H1 (cell line): ENCODE results near the gene TMEM220. TPM values are rescaled to one million over a fixed set of nuclear protein-coding genes. Genes with fewer than 3 reads are reported as not detected.
A peak's percentile ranks its signal among the peaks of the same experiment; 100 is the strongest.

ENCODE experiments used
- CTCF ChIA-PET: fragments of 300-600 bp; sonication (Branson Sonifier 250); formaldehyde crosslinking; loops from one replicate; lab custom pipeline; 2021; ENCODE audit not compliant: partially characterized antibody; lab: Charles Lee
- POLR2A ChIA-PET: fragments of 300-600 bp; sonication (Branson Sonifier 250); formaldehyde crosslinking; loops from one replicate; lab custom pipeline; 2021; ENCODE audit warnings: inconsistent platforms; ENCODE audit not compliant: partially characterized antibody; lab: Charles Lee
- DNase-seq, 2 experiments: peaks; one replicate each; pipeline versions ENCODE4 v3.0.0 to v3.0.0-alpha.2; 2010 to 2022; ENCODE audit warnings: low spot score in 2 of 2, low read depth in 1 of 2, mixed read lengths in 1 of 2
- FAIRE-seq: peaks from 2 replicates; lab custom pipeline; 2011; peaks lifted over from hg19 to GRCh38; lab: Jason Lieb, UNC
- H2AFZ ChIP-seq: 2 replicates; pipeline ENCODE4 v1.8.1; 2012; ENCODE audit warnings: low read length, inconsistent platforms
- H2AK5ac ChIP-seq: 2 replicates; pipeline ENCODE4 v1.6.1; 2013; ENCODE audit warnings: low read depth, low read length
- H2BK120ac ChIP-seq: replicated peaks from 2 replicates; pipeline ENCODE3; 2013; ENCODE audit warnings: low read depth, low read length, inconsistent platforms
- H2BK12ac ChIP-seq: 2 replicates; pipeline ENCODE4 v1.6.1; 2013; ENCODE audit warnings: low read depth, low read length
- H2BK15ac ChIP-seq: 2 replicates; pipeline ENCODE4 v1.6.1; 2013; ENCODE audit warnings: low read length
- H2BK20ac ChIP-seq: 2 replicates; pipeline ENCODE4 v1.6.1; 2013; ENCODE audit warnings: low read length
- H2BK5ac ChIP-seq: 2 replicates; pipeline ENCODE4 v1.6.1; 2013; ENCODE audit warnings: low read depth, low read length
- H3K14ac ChIP-seq: 2 replicates; pipeline ENCODE4 v1.6.1; 2013; ENCODE audit warnings: inconsistent platforms; ENCODE audit not compliant: insufficient read length
- H3K18ac ChIP-seq: 2 replicates; pipeline ENCODE4 v1.6.1; 2013; ENCODE audit warnings: low read length; ENCODE audit errors: extremely low read depth
- H3K23ac ChIP-seq: 2 replicates; pipeline ENCODE4 v1.6.1; 2013; ENCODE audit warnings: inconsistent platforms; ENCODE audit not compliant: insufficient read length
- H3K23me2 ChIP-seq: 2 replicates; pipeline ENCODE4 v1.6.1; 2013; ENCODE audit warnings: low read depth, low read length
- H3K27ac ChIP-seq: 2 replicates; pipeline ENCODE4 v1.6.1; 2011; ENCODE audit warnings: low read depth, low read length, inconsistent platforms
- H3K27me3 ChIP-seq, 4 experiments: replicated peaks in 1 of 4; 1 replicate in 1 of 4; 2 replicates in 3 of 4; pipeline versions ENCODE4 v1.6.1 to v1.8.1; 2011 to 2013; ENCODE audit warnings: low read length in 3 of 4, mild to moderate bottlenecking in 3 of 4, inconsistent platforms in 2 of 4, mixed read lengths in 2 of 4, moderate library complexity in 1 of 4; ENCODE audit not compliant: control insufficient read depth in 3 of 4, insufficient read depth in 3 of 4; ENCODE audit errors: extremely low read depth in 1 of 4
- H3K36me3 ChIP-seq, 4 experiments: 2 replicates each; pipeline versions ENCODE4 v1.6.1 to v1.8.1; 2011 to 2013; ENCODE audit warnings: mild to moderate bottlenecking in 4 of 4, low read length in 3 of 4, moderate library complexity in 2 of 4, control low read depth in 1 of 4, inconsistent platforms in 1 of 4; ENCODE audit not compliant: insufficient read depth in 4 of 4, control insufficient read depth in 2 of 4
- H3K4ac ChIP-seq: replicated peaks from 2 replicates; pipeline ENCODE3; 2013; ENCODE audit warnings: low read length, low read depth, mixed read lengths, inconsistent platforms; ENCODE audit not compliant: insufficient read length
- H3K4me1 ChIP-seq, 4 experiments: replicated peaks in 1 of 4; 1 replicate in 1 of 4; 2 replicates in 3 of 4; pipeline versions ENCODE4 v1.6.1 to v1.8.1; 2011 to 2013; ENCODE audit warnings: low read length in 3 of 4, inconsistent platforms in 2 of 4, mixed read lengths in 1 of 4; ENCODE audit not compliant: insufficient read depth in 4 of 4, control insufficient read depth in 3 of 4
- H3K4me2 ChIP-seq, 2 experiments: 2 replicates each; pipeline versions ENCODE4 v1.6.1 to v1.8.1; 2011 to 2013; ENCODE audit warnings: low read depth in 2 of 2, low read length in 2 of 2, control low read depth in 1 of 2, inconsistent platforms in 1 of 2, mild to moderate bottlenecking in 1 of 2; ENCODE audit not compliant: insufficient read depth in 1 of 2
- H3K4me3 ChIP-seq, 4 experiments: fragments of 200-600, 300-600 bp in 1 of 4; sonication (generic), shearing (Covaris generic), sonication (Bioruptor Twin) in 1 of 4; 2 replicates each; pipeline versions ENCODE4 v1.5.1 to v1.8.1; 2011 to 2016; ENCODE audit warnings: low read length in 4 of 4, low read depth in 3 of 4, control low read depth in 2 of 4, inconsistent platforms in 2 of 4, mild to moderate bottlenecking in 2 of 4, mixed read lengths in 1 of 4, moderate library complexity in 1 of 4; ENCODE audit not compliant: insufficient read depth in 2 of 4; ENCODE audit errors: extremely low read depth in 1 of 4
- H3K56ac ChIP-seq: replicated peaks from 2 replicates; pipeline ENCODE3; 2013; ENCODE audit warnings: low read depth, mild to moderate bottlenecking, mixed read lengths, low read length, inconsistent platforms; ENCODE audit not compliant: insufficient read length
- H3K79me1 ChIP-seq: 2 replicates; pipeline ENCODE4 v1.6.1; 2013; ENCODE audit warnings: low read depth, low read length, control low read depth
- H3K79me2 ChIP-seq, 2 experiments: 2 replicates each; pipeline versions ENCODE4 v1.6.1 to v1.8.1; 2012 to 2013; ENCODE audit warnings: low read length in 2 of 2, mild to moderate bottlenecking in 2 of 2, inconsistent platforms in 1 of 2; ENCODE audit not compliant: insufficient read depth in 2 of 2, control insufficient read depth in 1 of 2
- H3K9ac ChIP-seq, 4 experiments: replicated peaks in 1 of 4; 1 replicate in 1 of 4; 2 replicates in 3 of 4; pipeline versions ENCODE4 v1.6.1 to v1.8.1; 2011 to 2013; ENCODE audit warnings: low read depth in 3 of 4, low read length in 3 of 4, control low read depth in 2 of 4, mild to moderate bottlenecking in 2 of 4, moderate library complexity in 2 of 4, inconsistent platforms in 1 of 4; ENCODE audit errors: extremely low read depth in 1 of 4
- H3K9me3 ChIP-seq, 2 experiments: 2 replicates each; pipeline versions ENCODE4 v1.6.1 to v1.8.1; 2012 to 2013; ENCODE audit warnings: mild to moderate bottlenecking in 2 of 2, moderate library complexity in 2 of 2, control low read depth in 1 of 2, inconsistent platforms in 1 of 2, low read depth in 1 of 2, low read length in 1 of 2, mixed read lengths in 1 of 2; ENCODE audit not compliant: insufficient read depth in 2 of 2
- H4K20me1 ChIP-seq, 2 experiments: replicated peaks in 1 of 2; 2 replicates each; pipeline versions ENCODE3 to v1.8.1; 2011 to 2013; ENCODE audit warnings: inconsistent platforms in 2 of 2, low read length in 2 of 2, mild to moderate bottlenecking in 1 of 2; ENCODE audit not compliant: insufficient read depth in 2 of 2, control insufficient read depth in 1 of 2
- H4K5ac ChIP-seq: 2 replicates; pipeline ENCODE4 v1.6.1; 2013; ENCODE audit warnings: low read length, low read depth, mixed read lengths, inconsistent platforms; ENCODE audit not compliant: insufficient read length
- H4K8ac ChIP-seq: 2 replicates; pipeline ENCODE4 v1.8.0; 2013; ENCODE audit warnings: mild to moderate bottlenecking, moderate library complexity, low read length, inconsistent platforms; ENCODE audit not compliant: insufficient read depth; ENCODE audit errors: extremely low read depth
- H4K91ac ChIP-seq: replicated peaks from 2 replicates; pipeline ENCODE3; 2013; ENCODE audit warnings: low read length, mixed read lengths, inconsistent platforms; ENCODE audit not compliant: insufficient read length
- ASH2L ChIP-seq: fragments of 200-600, 300-600 bp; sonication (generic); IDR thresholded peaks from one replicate; pipeline ENCODE4 v1.7.1; 2017; ENCODE audit warnings: low read length
- ATF2 ChIP-seq: IDR thresholded peaks from 2 replicates; pipeline ENCODE4 v1.6.1; 2012; ENCODE audit warnings: low read length, inconsistent platforms
- CBX8 ChIP-seq: fragments of 300-800, 300-1000 bp; sonication (generic); IDR thresholded peaks from 2 replicates; pipeline ENCODE4 v1.7.1; 2016; ENCODE audit warnings: low read depth, low read length, borderline replicate concordance
- CTCF ChIP-seq, 3 experiments: IDR thresholded peaks; 1 replicate in 2 of 3; 2 replicates in 1 of 3; pipeline versions ENCODE4 v1.5.1 to v1.6.1; 2011; ENCODE audit warnings: low read length in 3 of 3, mild to moderate bottlenecking in 3 of 3, inconsistent platforms in 2 of 3, low read depth in 1 of 3, moderate library complexity in 1 of 3; ENCODE audit not compliant: insufficient read depth in 1 of 3; ENCODE audit errors: control extremely low read depth in 1 of 3
- FOSL1 ChIP-seq: IDR thresholded peaks from 2 replicates; pipeline ENCODE4 v1.6.1; 2011; ENCODE audit warnings: mild to moderate bottlenecking, low read depth, low read length, moderate library complexity; ENCODE audit not compliant: insufficient read depth
- JUN ChIP-seq: IDR thresholded peaks from 2 replicates; pipeline ENCODE4 v1.6.1; 2011; ENCODE audit warnings: low read depth, mild to moderate bottlenecking, improper control_type of control experiment, low read length
- MAFK ChIP-seq: IDR thresholded peaks from 2 replicates; pipeline ENCODE4 v1.6.1; 2012; ENCODE audit warnings: low read depth, mild to moderate bottlenecking, improper control_type of control experiment, low read length
- RBBP5 ChIP-seq: IDR thresholded peaks from 2 replicates; pipeline ENCODE4 v1.7.1; 2012; ENCODE audit warnings: low read depth, mild to moderate bottlenecking, inconsistent platforms, low read length, moderate library complexity, borderline replicate concordance
- SIRT6 ChIP-seq: IDR thresholded peaks from one replicate; pipeline ENCODE4 v1.7.1; 2012; ENCODE audit warnings: low read length, inconsistent platforms
- SP4 ChIP-seq: IDR thresholded peaks from 2 replicates; pipeline ENCODE4 v1.6.1; 2012; ENCODE audit warnings: low read length, inconsistent platforms
- TBP ChIP-seq: IDR thresholded peaks from 2 replicates; pipeline ENCODE4 v1.6.1; 2011; ENCODE audit warnings: low read depth, low read length, improper control_type of control experiment
- WGBS, 2 experiments: shearing (Covaris generic) in 1 of 2; methylation state at CpG; one replicate each; pipeline versions ENCODE4 v1.1.6 to v1.1.7; 2013 to 2015; ENCODE audit warnings: low lambda C conversion rate in 2 of 2, mixed read lengths in 2 of 2, inconsistent platforms in 1 of 2, low coverage in 1 of 2, missing lambda C conversion rate in 1 of 2; ENCODE audit not compliant: insufficient replicate concordance in 2 of 2, insufficient coverage in 1 of 2, insufficient read length in 1 of 2; ENCODE audit errors: extremely low coverage in 1 of 2, missing lambda C conversion rate in 1 of 2; 5-methylcytosine and 5-hydroxymethylcytosine counted together
- polyA plus RNA-seq, 7 experiments: library from polyadenylated mRNA; depleted of rRNA in 3 of 7; stranded (reverse) in 5 of 7; unstranded in 2 of 7; fragments of >200 nt in 5 of 7; fragments of 200-250 nt in 2 of 7; gene quantifications; 1 replicate in 5 of 7; 2 replicates in 1 of 7; 4 replicates in 1 of 7; pipeline versions ENCODE4 v1.2.1 to v1.2.3, GENCODE V29; 2011 to 2013; ENCODE audit warnings: missing spikeins in 2 of 7, mixed read lengths in 2 of 7
- total RNA-seq: library from RNA; stranded (reverse); fragmentation: NEBNext Ultra II Directional; extraction: Animal tissue kit (Norgen Biotek cat#: 25700); gene quantifications from 2 replicates; pipeline ENCODE4 v1.2.1, GENCODE V29; 2021

Gene TMEM220
- total and polyA plus RNA-seq, 2 of the 8 experiments (the other 6 are each of a cell fraction or from before 2014, with no cell fraction given): 3.8 to 4.1 TPM

DNA sequence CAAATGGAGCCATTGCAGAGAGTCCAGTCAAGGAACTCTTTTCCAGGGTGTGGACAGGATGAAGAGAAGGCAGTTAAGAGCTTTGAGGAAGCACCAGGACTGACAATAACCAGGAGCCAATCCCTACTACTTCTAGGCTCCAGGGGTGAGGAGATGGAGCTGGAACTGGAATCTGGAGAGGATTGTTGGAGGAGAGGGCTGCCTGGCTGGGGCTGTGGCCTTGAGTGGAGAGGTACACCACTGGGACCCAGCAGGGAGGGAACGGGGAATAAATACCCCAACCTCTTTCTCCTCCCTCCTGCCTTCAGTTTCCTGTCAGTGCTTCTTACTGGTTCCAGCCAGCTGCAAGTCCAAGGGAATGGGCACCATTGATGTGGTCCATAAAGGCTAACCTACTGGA lies 32.2 kb upstream of the TMEM220 start:
- H3K56ac ChIP-seq: no peak overlapping the region
- no peaks in the 10 kb centered on the region for H3K79me1 ChIP-seq
- no peak overlapping the region for H3K4me2 ChIP-seq
- no peak overlapping the region for H4K91ac ChIP-seq
- H3K36me3 ChIP-seq: no peaks in the 10 kb centered on the region
- peaks cover 0 to 6% (median 1%) of the 10 kb centered on the region in 4 experiments; a peak in 3 of 7 replicates for H3K4me1 ChIP-seq
- FAIRE-seq (no peak), DNase-seq (no peak)
- 82% methylated on average over 1 of the region's 1 CpG; no CpG with 5 or more reads in 1 of the 2 experiments for WGBS, 2 experiments
- H2BK20ac ChIP-seq: no peak overlapping the region
- no peak overlapping the region for H2BK120ac ChIP-seq
- no peak overlapping the region for H3K23ac ChIP-seq
- no peaks in the 10 kb centered on the region for H3K23me2 ChIP-seq
- H2BK15ac ChIP-seq: no peak overlapping the region
- no peak overlapping the region for H4K5ac ChIP-seq
- no peak overlapping the region for H2BK12ac ChIP-seq
- H4K8ac ChIP-seq: no peak overlapping the region
- H3K79me2 ChIP-seq: no peaks in the 10 kb centered on the region
- no peak overlapping the region for H3K18ac ChIP-seq
- H3K27ac ChIP-seq: no peak overlapping the region
- H3K14ac ChIP-seq: peak overlapping the region; percentile 82
- CTCF ChIA-PET: interaction anchor here (1.0 to 4.9 kb wide), 6 partner anchors 8 to 383 kb away, joined by 3 to 30 read pairs (median 3); no protein-coding TSS in a partner anchor
- no peaks in the 10 kb centered on the region for H3K9me3 ChIP-seq
- H2BK5ac ChIP-seq: no peak overlapping the region
- POLR2A ChIA-PET: no interaction called here
- no peak overlapping the region for H2AFZ ChIP-seq
- no peaks in the 10 kb centered on the region for H3K27me3 ChIP-seq
- H3K9ac ChIP-seq: no peak overlapping the region
- no peaks in the 10 kb centered on the region for H4K20me1 ChIP-seq
- no peak overlapping the region for H2AK5ac ChIP-seq
- H3K4ac ChIP-seq: no peak overlapping the region
- H3K4me3 ChIP-seq: no peak overlapping the region
- TF ChIP-seq SP4 (no peak), CBX8 (no peak), FOSL1 (no peak), ATF2 (no peak), JUN (no peak), CTCF (IDR thresholded peaks at IDR 0.05; ENCODE audit: control extremely low read depth in 1 of 3, insufficient read depth in 1 of 3, low read depth in 1 of 3, low read length in 3 of 3) (no peak), RBBP5 (no peak), MAFK (no peak), SIRT6 (no peak), TBP (no peak), ASH2L (no peak)
